Activated T-cell treated with anti-CD3 and anti-CD28 coated beads for 4 hours (primary cell): ENCODE measurements around the gene GPN3.
A peak's percentile ranks its signal among the peaks of the same experiment; 100 is the strongest.
"Not testable (repeated sequence)": the region's sequence is repeated elsewhere in the genome, so short reads cannot be mapped to it uniquely, and the experiment has no call there.

Experiments
- DNase-seq: peaks from one replicate; pipeline ENCODE4 v3.0.0-alpha.2; 2020

Gene GPN3

DNA sequence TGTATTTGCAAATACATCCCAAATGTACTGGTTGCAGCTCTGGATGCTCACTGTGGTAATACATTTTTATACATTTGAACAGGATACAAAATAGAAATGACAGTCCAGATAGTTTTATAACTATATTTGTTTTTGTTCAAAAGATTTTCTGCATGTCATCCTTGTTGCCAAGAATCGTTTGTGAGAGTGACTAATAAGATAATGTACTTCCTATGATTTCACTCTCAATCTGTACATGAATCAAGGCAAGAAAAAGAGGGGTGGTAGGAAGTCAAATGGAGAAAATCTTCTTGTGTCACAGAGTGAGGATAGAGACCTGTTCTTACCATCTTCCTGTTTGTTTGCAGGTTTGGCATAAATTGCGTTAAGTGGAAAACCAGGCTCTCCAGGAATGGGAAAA is 31.8 kb downstream of the GPN3 start:
- no peak for DNase-seq

DNA sequence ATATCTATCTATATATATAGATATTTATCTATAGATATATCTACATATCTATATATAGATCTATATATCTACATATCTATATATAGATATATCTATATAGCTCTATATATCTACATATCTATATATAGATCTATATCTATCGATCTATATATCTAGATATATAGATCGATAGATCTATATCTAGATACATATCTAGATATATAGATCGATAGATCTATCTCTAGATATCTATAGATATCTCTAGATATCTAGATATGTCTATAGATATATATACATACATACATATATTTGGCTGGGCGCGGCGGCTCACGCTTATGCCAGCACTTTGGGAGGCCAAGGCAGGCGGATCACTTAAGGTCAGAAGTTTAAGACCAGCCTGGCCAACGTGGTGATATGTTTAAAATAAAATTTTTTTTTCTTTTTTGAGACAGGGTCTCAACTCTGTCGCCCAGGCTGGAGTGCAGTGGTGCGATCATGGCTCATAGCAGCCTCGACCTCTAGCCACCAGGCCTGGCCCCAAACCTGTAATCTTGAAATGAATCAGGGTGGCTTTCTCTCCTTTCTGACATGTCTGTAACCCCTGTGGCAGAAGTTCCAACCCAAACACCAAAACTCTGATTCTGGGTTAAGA is 36.0 kb downstream of the GPN3 start:
- DNase-seq: no peak

DNA sequence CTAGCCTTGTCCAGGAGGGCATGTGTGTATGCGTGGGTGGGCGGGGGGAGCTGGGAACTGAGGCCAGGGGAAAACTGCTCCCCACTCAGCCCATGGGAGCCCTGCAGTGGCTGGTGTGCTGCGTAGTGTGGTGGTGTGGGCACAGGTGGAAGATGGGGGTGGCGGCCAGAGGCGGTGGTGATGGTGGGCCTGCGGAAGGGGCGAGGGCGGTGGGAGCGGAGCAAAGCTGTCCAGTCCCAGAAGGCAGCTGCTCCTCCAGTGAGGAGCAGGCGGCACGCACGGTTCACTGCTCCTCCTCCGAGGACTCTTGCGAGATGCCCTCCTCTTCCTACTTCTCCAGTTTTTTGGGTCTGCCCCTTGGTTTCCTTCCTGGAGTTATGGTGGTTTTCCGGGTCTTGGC is 38.4 kb downstream of the GPN3 start:
- not testable (repeated sequence) for DNase-seq

DNA sequence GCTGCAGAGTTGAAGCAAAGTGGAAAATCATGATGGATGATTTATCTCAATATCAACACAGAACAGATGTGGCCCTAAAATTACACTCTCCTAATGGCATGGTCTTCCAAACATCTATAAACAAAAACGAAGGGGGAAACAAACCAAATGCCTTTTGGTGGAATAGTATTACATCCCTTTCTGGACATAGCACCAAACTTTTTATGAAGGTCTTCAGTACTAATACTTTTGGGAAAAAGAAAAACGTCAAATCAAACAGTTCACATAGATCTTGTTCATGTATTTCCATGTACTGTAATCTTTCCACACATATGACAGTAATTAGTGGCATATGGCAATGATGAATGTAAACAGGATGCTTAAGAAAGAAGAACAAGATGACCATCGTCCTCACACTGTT is 41.7 kb downstream of the GPN3 start:
- DNase-seq: no peak

DNA sequence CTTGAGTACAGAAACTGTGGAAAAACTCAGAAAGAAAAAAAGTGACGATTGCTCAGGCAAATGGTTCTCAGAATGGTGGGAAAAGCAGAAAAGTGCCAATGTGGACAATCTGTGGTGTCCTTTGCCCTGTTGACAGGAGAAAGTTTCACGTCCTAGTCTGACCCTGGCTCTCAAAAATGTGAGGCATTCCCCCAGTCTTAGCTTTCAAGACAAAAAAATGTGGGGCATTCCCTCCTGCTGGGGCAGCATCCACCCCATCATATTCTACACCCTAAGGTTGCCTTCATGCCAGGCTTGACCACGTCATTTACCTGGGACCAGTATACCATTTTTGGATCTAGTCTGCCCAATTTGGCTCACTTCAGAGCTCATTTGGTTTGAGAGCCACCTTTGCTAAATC is 43.8 kb downstream of the GPN3 start:
- no peak for DNase-seq

DNA sequence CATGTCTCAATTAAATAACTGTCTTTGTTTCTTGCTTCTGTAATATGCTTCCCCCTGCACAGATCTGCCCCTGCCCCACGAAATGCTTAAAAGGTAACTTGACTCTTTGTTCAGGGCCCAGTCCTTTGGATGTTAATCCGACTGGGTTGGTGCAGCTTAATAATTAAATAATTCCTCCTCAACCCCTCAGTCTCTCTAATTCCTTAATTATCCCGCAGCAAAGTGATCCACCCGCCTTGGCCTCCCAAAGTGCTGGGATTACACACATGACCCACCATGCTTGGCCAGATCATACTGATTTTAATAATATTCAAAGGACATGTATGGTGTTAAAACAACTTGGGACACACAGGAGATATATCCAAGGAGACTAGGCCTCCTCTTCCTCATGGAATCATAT is 46.4 kb downstream of the GPN3 start:
- DNase-seq: no peak

DNA sequence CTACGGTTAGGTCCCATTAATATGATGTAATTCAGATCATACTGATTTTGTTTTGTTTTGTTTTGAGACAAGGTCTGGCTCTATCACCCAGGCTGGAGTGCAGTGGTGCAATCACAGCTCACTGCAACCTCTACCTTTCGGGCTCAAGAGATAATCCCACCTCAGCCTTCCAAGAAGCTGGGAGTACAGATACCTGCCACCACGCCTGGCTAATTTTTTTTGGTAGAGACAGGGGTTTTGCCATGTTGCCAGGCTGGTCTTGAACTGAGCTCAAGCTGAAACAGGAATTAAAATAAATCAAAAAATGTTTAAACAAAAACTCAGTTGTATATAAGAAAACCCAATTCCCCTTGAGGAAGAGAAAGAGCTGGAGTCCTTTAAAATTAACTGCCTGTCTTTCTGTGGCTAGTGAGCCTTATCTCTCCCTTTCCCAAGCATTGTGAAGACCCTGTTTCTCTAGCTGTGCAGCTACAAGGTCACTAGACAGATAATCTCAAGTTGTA is 46.8 kb downstream of the GPN3 start:
- no peak for DNase-seq

DNA sequence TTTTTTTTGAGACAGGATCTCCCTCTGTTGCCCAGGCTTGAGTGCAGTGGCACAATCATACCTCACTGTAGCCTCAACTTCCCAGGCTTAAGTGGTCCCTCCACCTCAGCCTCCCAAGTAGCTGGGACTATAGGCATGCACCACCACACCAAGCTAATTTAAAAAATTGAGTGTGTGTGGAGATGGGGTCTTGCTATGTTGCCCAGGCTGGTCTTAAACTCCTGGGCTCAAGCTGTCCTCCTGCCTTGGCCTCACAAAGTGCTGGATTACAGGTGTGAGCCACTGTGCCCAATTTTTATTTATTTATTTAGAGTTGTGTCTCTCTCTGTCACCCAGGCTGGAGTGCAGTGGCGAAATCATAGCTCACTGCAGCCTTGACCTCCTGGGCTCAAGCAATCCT is 47.4 kb downstream of the GPN3 start:
- DNase-seq: not testable (repeated sequence)

DNA sequence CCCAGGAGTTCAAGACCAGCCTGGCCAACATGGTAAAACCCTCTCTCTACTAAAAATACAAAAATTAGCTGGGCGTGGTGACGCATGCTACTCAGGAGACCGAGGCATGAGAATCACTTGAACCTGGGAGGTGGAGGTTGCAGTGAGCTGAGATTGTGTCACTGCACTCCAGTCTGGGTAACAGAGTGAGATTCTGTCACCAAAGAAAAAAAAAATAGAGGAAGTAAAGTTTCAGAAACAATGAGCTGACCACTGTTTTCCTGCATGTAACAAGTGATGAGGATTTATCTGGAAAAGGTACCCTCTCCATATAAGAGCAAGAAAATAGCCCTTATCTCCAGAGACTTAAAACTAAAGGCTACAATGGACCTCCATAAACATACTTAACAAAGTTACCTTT is 50.9 kb downstream of the GPN3 start:
- not testable (repeated sequence) for DNase-seq

DNA sequence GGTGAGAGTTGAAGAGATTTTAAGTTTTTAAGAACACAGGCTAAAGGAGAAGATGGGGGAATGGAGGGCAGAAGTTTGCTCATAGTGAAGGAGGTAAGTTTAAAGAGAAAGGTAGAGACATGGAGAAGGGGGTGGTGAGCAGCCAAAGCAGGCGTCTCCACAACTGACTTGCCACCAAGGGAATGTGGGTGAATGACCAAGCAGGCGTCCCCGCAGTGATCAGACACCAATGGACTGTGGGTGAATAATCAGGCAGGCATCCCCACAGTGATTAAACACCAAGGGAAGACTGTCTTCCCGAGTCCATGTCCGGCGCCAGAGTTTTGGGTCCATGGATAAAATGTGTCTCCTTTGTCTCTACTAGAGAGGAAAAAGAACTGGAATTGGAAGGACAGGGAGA is 58.0 kb downstream of the GPN3 start:
- not testable (repeated sequence) for DNase-seq

DNA sequence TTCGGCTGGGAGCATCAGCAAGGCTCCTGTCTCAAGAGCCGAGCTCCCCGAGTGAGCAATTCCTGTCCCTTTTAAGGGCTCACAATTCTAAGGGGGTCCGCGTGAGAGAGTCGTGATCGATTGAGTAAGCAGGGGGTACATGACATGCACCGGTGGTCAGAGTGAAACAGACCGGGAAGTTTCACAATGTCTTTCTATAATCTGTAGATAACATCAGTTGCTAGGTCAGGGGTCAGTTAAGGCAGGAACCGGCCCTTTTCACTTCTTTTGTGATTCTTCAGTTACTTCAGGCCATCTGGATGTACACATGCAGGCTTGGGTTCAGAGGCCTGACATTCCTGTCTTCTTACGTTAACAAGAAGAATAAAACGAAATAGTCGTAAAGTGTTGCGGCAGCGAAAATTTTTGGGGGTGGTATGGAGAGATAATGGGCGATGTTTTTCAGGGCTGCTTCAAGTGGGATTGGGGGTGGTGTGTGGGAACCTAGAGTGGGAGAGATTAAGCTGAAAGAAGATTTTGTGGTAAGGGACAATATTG is 62.9 kb downstream of the GPN3 start:
- not testable (repeated sequence) for DNase-seq

DNA sequence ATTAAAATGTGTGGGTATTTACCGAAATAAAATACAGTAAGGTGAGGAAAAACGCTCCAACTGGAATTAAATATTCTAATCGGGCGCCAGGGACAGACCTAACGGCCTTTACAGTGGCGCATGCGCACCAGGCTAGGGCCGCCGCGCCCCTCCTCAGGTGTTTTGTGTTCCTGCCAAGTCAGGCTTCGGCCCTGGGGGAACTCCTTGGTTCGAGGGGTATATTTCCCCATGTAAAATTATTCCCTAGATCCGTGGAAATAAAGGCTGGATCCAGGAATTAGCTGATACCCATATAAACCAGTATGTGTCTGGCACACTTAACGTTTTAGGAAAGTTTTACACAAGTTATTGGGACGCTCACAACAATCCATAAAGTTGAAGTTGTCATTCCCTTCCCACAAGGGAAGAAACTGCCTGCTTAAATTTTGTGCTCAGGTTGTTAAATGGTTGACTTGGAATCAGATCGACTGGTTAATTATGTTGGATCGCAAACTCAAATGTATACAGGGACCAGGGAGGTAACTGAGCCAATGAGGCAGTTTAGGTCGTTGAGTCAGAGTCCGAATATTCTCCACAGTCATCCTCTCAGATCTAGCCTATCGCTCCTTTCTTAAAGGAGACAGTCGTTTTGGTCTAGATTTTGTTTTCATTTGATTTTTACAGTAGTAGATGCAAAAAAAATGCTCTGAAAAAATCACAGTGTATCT is 63.9 kb downstream of the GPN3 start:
- peak; percentile 73 for DNase-seq

DNA sequence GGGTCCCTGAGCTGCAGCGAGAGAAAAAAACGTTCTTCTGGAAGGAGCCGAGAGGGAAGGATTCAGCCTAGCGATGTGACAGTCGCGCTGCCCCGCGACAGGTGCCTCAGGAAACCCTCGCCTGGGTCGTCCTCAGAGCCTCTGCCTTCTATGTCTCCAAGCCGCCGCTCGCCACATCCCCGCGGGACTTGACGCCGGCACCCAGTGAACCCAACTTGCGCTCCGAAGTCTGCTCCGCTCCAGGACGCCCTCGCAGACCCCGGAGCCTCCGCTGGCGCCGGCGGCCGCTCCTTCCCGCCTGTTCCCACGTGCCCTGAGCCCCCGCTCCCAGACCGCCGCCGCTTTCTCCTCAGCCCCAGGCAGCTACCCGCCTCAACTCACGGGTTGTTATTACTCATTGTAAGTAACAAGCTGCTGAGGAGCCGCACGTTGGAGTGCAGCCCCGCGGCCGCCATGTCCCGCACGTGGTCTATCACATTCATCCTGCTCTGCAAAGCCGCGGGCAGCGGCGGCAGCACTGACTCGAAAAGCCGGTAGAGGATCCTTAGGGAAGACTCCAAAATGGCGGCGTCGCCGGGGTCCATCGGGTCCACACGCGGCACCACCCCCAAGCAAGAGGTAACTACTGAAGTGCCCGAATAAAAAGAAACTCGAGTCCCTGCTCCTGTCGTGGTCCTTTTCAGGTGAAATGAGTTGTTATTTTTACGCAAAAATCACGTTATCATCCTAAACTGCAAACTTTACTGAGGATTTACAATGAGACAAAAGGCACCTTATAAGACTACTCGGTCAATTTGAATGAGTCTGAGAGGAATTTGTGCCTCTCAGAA is 64.7 kb downstream of the GPN3 start, which contains the start of gene ANAPC7:
Gene ANAPC7 (minus strand): TSS at position 563 of the 830 bp plus-strand sequence. CDS start 81 bp downstream, at position 482.
- peak; percentile 78 for DNase-seq
